ENCODE results near the gene IL17RA. TPM values are rescaled to one million over a fixed set of nuclear protein-coding genes. Genes with fewer than 3 reads are reported as not detected.

Gene IL17RA
- total and polyA plus RNA-seq, 2 donors (not counting 3 experiments of a cell fraction or from before 2014, with no cell fraction given) = 13.0 to 19.3 TPM

GRCh38 chr22:17158568-17159503 lies 74.0 kb downstream of the IL17RA start, which contains the start of gene HDHD5:
Gene HDHD5, minus strand, starts transcription at chr22:17159277. Its CDS starts 26 bp downstream, at chr22:17159251.
- dilution Hi-C loops (cut with MboI; ENCODE audit: extremely low pct_ligation_motif_present, low sequenced_read_pairs) = no loop called here
- DNase-seq (ENCODE audit: low read depth, low spot score) (peak; percentile 79), FAIRE-seq (peak; percentile 85)
- Histone ChIP-seq H3K27me3 (ENCODE audit: control insufficient read depth in 2 of 2, insufficient read depth in 2 of 2, low read length in 2 of 2) (no peaks in the 10 kb centered on the region), H3K79me2 (ENCODE audit: control insufficient read depth, insufficient read depth, low read length) (peaks cover 21% of the 10 kb centered on the region), H3K4me3 (replicated peaks in 1 of 3; ENCODE audit: insufficient read depth in 1 of 3, low read depth in 1 of 3, low read length in 3 of 3) (peak within 1 kb of the TSS; percentile 38 to 57 (median 57)), H3K9me1 (replicated peaks; ENCODE audit: control insufficient read depth, extremely low read depth, insufficient read depth, low read length) (no peaks in the 10 kb centered on the region), H3K4me2 (ENCODE audit: insufficient read depth, low read length) (peak within 1 kb of the TSS; percentile 55), H3K4me1 (ENCODE audit: control insufficient read depth, extremely low read depth, insufficient read depth, low read length) (peaks cover 15% of the 10 kb centered on the region), H3K36me3 (ENCODE audit: control insufficient read depth in 2 of 2, extremely low read depth in 1 of 2, insufficient read depth in 2 of 2, low read length in 2 of 2) (no peaks in the 10 kb centered on the region), H3K9ac (replicated peaks; ENCODE audit: extremely low read depth, insufficient read depth, low read length) (peak within 1 kb of the TSS; percentile 67), H3K27ac (ENCODE audit: insufficient read depth, low read depth, low read length) (peak within 1 kb of the TSS; percentile 41), H3K9me3 (replicated peaks; ENCODE audit: control insufficient read depth, insufficient read depth, low read length) (no peaks in the 10 kb centered on the region), H4K20me1 (replicated peaks; ENCODE audit: control insufficient read depth, extremely low read depth, insufficient read depth, low read length) (no peaks in the 10 kb centered on the region), H2AFZ (ENCODE audit: low read depth, low read length) (peak within 1 kb of the TSS; percentile 61)
- TF ChIP-seq EZH2 (IDR thresholded peaks at IDR 0.05; ENCODE audit: borderline replicate concordance, low read depth, low read length, severe bottlenecking) (no peak), GATA2 (IDR thresholded peaks at IDR 0.05; ENCODE audit: insufficient read depth, insufficient read length, low read depth, low read length) (no peak), JUN (IDR thresholded peaks at IDR 0.05; ENCODE audit: borderline replicate concordance, insufficient read depth, insufficient read length, low read depth) (no peak), POLR2AphosphoS5 (IDR thresholded peaks at IDR 0.05; ENCODE audit: insufficient read depth, low read depth, low read length) (peak; percentile 75), CTCF (IDR thresholded peaks at IDR 0.05; ENCODE audit: extremely low read depth in 1 of 2, insufficient read depth in 1 of 2, low read depth in 1 of 2, low read length in 2 of 2) (no peak), FOS (IDR thresholded peaks at IDR 0.05; ENCODE audit: borderline replicate concordance, insufficient read depth, low read length) (no peak), MAX (IDR thresholded peaks at IDR 0.05; ENCODE audit: insufficient read depth, insufficient read length) (peak; percentile 80)
- ChIA-PET CTCF (interaction anchor here (1.4 to 9.1 kb wide), 3 partner anchors 13 to 343 kb away, joined by 4 to 77 read pairs (median 21); no protein-coding TSS in a partner anchor), POLR2A (no interaction called here)
- intact Hi-C loops (cut with micrococcal nuclease) = loop anchor here (1.0 kb wide), 3 partner anchors 12 to 75 kb away; partner anchors contain the start of genes IL17RA and TMEM121B
- BruUV-seq (replicated peaks) = no TSS peak
